Measurements from ENCODE around the gene INTS6.

Gene INTS6

DNA sequence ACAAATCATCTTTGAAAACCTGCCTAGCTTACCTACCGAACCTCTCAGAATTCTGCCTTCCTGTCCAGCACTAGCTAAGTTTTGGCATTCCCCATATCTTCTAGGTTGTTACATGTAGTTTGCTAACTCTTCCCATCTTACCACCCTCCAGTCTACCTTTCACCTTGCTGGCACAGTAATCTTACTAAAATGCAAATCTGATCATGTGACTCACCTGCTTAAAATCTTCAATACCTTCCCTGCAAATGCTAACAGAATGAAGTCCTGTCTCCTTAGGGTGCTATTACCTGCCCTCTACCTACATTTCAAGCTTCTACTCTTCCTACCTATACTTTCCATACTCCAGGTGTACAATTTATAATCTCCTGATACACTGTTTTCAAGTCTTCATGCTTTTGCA is 30.4 kb downstream of the INTS6 start:
- TF ChIP-seq, protein P1, sequence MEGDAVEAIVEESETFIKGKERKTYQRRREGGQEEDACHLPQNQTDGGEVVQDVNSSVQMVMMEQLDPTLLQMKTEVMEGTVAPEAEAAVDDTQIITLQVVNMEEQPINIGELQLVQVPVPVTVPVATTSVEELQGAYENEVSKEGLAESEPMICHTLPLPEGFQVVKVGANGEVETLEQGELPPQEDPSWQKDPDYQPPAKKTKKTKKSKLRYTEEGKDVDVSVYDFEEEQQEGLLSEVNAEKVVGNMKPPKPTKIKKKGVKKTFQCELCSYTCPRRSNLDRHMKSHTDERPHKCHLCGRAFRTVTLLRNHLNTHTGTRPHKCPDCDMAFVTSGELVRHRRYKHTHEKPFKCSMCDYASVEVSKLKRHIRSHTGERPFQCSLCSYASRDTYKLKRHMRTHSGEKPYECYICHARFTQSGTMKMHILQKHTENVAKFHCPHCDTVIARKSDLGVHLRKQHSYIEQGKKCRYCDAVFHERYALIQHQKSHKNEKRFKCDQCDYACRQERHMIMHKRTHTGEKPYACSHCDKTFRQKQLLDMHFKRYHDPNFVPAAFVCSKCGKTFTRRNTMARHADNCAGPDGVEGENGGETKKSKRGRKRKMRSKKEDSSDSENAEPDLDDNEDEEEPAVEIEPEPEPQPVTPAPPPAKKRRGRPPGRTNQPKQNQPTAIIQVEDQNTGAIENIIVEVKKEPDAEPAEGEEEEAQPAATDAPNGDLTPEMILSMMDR (IDR thresholded peaks at IDR 0.05): no peak

DNA sequence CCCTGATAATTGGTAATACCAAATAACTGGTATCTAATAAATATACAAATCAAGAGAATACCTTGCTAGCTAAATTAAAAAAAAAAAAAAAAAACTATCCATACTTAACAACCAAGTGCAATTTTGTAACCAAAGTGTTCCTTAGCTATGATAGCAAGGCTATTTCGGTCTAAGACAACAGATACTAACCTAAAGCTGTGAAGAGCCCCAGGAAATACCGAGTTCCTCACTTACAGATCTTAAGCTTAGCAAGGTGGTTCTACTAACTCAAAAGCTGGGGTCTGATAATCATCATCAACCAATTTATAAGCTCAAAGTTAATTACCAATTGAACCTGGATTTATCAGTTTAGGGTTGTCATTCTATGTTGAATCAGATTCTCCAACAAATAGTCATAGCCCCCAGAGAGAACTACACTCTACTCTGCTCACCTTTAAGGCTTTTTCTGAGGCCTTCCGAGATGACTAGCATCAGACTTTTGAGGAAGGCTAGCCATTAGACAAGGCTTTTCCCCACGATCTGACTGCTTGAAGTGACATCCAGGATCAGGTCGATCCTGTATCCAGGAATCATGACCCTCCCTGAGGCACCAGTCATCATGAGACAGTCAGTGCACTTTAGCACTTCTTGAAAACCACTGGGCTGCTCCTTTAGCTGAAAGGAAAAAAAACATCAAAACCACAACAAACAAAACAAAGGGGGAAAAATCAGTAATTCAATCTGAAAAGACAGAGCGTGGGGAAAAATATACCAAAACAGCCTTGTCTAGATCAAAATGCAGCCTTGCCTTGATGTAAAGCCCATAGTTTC is 31.9 kb downstream of the INTS6 start:
- TF ChIP-seq, protein P1 (IDR thresholded peaks at IDR 0.05): no peak

- TF ChIP-seq, protein P1 (IDR thresholded peaks at IDR 0.05): no peak
These were observed 33.7 kb downstream of the INTS6 start for GRCh38 chr13:51419001-51419636.

- TF ChIP-seq, protein P1 (IDR thresholded peaks at IDR 0.05): no peak
These were observed 35.1 kb downstream of the INTS6 start for GRCh38 chr13:51417716-51418115.

GRCh38 chr13:51416107-51416506 is 36.7 kb downstream of the INTS6 start:
- TF ChIP-seq, protein P1 (IDR thresholded peaks at IDR 0.05): no peak

DNA sequence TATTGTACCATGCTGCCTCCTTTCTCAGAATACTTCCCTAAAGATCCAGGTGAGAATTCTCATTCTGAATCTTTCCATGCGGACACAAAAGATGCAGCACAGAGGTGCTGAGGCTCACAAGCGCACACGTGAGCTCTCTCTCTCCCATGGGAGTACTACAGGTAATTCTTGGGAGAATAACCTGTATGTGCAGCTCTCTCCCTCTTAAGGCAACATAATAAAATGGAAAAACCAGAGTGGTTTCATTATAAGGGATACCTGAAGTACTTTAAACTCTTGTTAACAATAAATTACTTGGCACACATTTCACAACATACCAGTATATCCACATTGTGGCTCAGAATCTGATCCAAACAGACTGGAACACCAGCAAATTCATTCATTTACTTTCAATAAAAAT is 40.4 kb downstream of the INTS6 start:
- TF ChIP-seq, protein P1 (IDR thresholded peaks at IDR 0.05): no peak

DNA sequence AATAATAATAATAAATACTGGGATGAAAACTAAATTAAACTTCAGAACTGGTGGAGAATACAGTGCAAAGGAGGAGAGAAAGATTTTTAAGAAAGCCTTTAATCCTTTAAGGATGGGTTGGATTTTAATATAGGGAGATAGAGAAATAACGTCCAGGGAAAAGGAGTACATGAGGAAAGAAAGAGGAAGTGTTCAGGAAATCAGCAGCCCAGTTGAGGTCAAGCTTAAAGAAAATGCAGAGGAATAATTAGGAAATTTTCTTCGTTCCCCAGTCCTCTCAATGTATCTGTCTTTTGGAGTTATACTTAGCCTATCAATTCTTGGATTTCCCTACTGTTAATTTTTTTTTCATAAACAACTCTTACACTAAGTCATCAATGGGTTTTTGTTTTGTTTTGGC is 47.7 kb downstream of the INTS6 start:
- TF ChIP-seq, protein P1 (IDR thresholded peaks at IDR 0.05): no peak
